GM21381 (cell line): Measurements from ENCODE around the gene HOXB2.
"Not testable (repeated sequence)": the region's sequence is repeated elsewhere in the genome, so short reads cannot be mapped to it uniquely, and the experiment has no call there.

Experiments
- ATAC-seq: cut with Tn5 transposase; IDR thresholded peaks from one replicate; pipeline ENCODE4 v1.9.1; 2021; ENCODE audit warnings: mild to moderate bottlenecking, moderate library complexity; ENCODE audit not compliant: unreplicated experiment

HOXB2 gene

DNA sequence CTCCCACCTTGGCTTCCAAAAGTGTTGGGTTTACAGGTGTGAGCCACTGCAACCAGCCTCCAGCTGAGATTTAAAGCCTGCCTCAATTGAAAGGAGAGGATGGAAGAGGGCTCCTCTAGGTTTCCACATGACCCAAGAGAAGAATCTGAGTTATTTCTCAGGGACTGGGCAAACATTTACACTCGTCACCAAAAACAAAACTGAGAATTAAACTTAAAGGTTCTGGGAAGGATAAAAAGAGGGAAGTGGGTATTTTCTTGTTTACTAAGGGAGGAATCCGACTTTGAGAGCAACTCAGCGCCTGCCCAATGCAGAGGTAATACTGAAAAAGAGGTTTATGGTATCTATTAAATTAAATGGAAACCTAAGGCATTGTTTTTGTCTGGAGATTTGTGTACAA is 27.4 kb downstream of the HOXB2 start:
- ATAC-seq, result no peak

DNA sequence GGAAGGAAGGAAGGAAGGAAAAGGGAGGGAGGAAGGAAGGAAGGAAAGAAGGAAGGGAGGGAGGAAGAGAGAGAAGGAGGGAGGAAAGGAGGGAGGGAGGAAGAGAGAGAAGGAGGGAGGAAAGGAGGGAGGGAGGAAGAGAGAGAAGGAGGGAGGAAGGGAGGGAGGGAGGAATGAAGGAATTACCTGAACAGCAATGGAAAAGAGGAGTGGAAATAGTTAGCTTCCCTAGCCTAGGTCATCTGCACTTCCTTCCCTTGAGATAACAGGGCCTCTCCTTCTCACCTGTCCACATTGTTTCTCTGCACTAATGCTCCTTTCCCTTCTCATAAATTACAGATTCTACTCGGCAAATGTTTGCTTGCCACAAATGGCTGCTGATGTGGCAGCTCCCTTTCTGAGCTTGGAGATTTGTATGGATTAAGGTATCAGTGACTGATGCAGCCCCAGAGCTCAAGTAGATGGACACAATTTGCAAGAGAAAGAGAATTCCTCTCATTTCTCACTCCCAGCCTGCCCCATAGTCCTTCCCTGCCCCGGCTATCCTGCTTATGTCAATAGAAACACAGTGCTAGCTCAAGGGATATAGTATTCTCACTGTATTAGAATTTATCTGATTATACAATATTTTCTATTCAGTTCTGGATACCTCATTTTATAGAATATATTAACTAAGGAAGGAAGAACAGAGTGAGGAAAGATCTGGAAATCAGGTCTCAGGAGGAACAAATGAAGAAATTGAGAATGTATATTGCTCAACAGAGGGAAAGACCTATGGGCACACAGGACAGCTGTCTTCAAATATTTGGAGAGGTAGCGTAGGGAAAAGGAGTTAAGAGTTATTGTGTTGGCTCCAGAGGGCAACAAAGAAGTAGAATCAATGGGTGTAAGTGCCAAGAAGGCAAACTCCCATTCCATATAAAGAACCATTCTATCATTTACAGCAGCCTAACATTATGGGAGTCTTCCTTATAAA is 28.7 kb downstream of the HOXB2 start:
- no peak for ATAC-seq

DNA sequence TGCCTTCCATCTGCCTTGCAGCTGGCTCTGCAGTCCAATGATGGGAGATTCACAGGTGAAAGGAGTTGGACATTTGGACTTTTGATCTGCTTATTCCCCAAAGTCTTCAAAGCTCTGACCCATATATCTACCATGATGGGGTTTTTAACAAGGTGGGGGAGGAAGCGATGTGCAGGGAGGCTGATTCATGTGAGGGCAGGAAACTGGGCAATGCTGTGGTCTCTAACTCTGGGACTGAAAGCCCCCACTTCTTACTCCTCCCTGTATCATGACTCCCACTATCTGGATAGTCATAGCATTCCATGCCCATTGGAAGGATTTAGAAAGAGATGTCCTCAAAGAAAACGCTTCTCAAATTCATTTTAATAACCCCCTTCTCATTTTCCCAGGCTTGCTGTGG is 30.4 kb downstream of the HOXB2 start:
- ATAC-seq, result no peak

DNA sequence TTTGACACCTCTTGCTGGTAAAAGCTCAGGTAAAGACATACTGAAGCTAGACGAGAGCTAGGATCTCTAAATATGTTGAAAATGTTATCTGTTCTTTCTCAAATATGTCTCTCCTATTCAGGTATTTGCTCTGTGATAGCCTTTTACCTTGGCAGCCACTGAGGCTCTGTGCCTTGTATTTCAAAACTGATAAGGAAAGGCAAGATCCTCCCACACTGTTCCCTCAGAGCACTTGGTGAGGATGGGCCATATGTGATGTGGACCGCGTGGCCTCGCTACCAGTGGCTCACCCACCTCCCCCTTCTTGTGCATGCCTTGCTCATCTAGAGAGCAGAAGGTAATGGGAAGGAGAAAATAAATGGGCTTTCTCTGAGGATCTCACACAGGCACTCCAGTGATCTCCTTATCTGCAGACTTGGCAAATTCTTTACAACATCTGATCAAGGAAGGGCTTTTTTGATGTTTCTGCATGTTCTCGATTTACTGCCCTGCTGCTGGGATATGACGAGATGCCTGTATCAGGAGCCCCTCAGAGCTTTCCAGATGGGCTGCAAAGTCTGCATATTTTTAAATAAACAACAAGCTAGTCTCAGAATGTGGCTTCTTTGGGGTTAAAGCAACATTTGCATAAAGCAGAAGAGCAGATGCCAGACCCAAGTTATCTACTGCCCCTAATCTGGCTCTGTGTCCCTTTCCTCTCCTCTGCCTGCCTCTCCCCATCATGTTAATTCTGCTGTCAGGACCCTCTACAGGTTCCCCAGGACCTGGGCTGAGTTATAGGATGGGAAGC is 31.0 kb downstream of the HOXB2 start:
- no peak for ATAC-seq

DNA sequence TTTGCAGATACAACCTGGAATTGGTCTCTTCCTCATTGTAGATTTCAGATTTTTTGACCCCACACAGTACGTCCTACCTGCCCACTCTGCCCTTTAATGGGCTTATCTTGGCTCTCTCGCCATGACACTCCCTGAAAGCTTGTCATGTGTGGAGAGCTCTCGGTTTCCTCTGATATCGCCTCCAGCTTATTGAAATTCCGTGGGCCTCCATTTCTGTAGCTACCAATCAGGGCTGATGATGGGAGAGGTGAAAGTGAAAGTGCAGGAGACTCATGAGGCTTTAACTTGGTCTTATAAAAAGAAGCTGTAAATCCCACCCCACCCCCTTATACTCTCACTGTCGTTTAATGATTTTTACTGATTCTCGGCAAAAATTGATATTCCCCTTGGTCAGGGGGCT is 31.8 kb downstream of the HOXB2 start:
- no peak for ATAC-seq

DNA sequence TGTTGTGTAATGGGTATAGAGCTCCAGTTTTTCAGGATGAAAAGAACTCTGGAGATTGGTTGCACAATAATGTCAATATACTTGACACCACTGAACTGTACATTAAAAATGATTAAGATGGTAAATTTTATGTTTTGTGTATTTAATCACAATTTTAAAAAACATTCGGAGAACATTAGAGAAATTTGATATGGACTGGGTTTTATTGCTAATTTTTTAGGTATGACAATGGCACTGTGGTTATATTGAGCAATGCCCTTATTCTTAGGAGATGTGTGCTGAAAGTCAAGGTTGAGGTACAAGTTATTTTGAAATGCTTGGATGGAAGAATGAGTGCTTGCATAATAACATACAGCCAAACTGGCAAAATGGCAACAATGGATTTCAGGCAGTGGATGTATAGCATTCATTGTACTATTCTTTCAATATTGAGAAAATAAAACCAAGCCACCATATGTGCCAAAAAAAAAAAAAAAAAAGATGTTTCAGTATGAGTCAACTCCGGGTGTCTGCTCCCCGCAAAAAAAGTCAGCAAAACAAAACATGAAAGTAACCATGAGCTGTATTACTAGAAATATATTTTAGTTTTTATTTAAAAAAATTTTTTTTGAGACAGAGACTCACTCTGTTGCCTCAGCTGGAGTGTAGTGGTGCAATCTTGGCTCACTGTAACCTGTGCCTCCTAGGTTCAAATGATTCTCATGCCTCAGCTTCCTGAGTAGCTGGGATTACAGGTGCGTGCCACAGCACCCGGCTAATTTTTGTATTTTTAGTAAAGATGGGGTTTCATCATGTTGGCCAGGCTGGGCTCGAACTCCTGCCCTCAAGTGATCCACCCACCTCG is 33.9 kb downstream of the HOXB2 start:
- peak; percentile 56 for ATAC-seq

DNA sequence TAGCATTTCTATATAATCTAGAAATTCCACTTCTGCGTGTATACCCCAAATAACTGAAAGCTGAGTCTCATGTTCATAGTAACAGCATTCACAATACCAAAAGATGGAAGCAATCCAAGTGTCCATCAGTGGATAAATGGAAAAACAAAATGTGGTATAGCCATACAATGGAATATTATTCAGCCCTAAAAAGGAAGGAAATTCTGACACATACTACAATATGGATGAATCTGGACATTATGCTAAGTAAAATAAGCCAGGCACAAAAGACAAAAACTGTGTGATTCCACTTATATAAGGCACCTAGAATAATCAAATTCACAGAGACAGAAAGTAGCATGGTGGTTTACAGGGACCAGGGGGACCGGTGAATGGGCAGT is 34.5 kb downstream of the HOXB2 start:
- no peak for ATAC-seq

DNA sequence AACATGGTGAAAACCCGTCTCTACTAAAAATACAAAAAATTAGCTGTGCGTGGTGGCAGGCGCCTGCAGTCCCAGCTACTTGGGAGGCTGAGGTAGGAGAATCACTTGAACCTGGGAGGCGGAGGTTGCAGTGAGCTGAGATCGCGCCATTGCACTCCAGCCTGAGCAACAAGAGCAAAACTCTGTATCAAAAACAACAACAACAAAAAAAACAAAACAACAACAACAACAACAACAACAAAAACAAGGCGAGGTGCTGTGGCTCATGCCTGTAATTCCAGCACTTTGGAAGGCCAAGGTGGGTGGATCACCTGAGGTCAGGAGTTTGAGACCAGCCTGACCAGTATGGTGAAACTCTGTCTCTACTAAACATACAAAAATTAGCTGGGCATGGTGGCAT is 35.2 kb downstream of the HOXB2 start:
- ATAC-seq, result not testable (repeated sequence)

DNA sequence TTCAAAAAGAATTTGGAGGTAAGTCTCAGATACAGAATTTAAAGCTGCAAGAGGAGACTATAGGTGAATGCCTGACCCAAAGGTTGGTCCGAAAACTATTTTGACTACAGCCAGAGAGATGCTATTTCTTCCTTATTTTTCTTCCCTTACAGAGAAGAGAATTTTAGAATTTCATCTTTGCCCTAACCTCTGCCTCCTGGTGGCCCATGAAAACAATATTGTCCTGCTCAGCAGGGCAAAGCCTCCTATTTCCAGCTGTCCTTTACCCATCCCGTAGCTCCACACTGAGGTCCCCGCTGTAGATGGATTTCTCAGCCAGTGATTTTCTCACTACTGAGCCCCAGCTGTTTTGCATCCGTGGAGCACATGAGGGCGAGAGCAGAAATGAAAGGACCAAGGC is 38.7 kb downstream of the HOXB2 start:
- no peak for ATAC-seq

DNA sequence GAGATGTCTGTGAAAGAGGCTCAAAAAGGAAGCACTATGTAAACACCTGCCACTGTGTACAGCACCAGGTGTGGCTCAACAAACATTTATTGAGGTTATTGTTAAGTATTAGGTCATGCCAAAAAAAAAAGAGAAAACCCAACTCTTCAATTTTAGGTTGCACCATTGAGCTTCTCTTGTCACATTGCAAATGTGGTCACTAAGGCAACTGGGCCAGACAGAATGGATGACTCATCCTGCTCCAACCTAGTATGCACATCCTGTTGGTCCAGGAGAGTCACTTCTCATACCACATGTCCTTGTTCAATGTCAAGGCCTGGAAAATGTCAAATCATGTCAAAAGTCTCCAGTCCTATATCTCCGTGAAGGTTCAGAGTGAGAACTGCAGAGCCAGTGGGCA is 39.1 kb downstream of the HOXB2 start:
- peak; percentile 74 for ATAC-seq

DNA sequence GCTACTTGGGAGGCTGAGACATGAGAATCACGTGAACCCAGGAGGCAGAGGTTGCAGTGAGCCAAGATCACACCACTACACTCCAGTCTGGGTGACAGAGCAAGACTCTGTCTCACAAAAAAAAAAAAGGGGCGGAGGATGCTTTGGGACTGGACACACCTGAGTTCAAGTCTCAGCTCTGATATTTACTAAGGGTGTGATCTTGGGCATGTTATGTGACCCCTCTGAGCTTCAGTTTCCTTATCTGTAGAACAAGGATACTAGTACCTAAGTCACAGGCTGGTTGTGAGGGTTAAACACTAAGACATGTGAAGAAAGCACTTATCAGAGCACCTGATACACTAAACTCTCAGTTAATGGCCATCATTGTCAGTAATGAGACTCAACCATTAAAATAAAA is 40.0 kb downstream of the HOXB2 start:
- ATAC-seq, result no peak

DNA sequence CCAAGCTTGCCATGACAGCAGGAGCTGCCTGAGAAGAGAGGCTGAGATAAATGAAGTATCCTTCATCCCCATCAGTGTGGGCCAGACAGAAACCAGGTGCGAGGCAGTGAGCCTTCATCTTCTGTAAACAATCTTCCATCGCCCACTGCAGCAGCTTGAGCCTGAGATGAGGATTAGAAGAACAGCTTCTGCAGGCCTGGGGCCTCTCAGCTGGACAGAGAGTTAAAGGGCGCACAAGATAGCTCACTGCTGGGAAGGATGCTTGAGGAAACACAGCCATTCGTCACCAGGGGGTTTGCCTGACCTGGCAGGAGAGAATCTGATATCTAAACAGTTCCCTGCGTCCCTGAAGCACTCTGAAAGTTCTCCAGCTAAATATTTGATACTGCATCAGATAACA is 41.2 kb downstream of the HOXB2 start:
- no peak for ATAC-seq

DNA sequence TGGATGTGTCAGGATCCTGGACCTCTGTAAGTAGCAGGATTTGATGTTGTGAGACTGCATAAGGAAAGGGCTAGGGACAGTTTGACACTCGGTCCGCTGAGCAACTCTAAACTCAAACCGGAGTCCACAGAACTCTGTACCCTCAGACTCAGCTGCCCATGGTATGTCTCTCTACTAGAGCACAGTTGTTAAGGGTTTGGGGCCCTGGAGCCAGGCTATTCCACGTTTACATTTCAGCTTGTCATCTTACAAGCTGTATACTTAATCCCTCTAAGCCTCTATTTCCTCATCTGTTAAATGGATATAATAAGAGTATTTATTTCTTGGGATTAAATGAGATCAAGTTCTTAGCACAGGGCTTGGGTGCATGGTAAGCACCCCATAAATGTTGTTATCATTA is 42.0 kb downstream of the HOXB2 start:
- ATAC-seq, result no peak

DNA sequence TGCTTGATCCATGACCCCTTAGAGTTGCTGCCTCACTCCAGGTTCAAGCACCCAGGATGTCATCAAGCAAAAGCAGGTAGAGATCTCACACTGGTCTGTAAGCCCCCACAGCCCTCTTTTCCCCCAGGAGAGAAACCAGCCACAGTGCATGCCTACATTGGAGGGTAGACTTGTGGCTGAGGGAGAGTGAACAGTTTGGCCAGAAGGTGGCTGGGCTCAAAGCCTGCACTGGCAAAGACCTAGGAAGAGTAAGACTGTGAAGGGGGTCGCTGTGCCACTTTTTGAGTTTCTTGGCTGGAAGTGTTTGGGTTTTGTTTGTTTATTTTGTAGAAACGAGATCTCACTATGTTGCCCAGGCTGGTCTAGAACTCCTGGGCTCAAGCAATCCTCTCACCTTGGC is 42.6 kb downstream of the HOXB2 start:
- no peak for ATAC-seq

DNA sequence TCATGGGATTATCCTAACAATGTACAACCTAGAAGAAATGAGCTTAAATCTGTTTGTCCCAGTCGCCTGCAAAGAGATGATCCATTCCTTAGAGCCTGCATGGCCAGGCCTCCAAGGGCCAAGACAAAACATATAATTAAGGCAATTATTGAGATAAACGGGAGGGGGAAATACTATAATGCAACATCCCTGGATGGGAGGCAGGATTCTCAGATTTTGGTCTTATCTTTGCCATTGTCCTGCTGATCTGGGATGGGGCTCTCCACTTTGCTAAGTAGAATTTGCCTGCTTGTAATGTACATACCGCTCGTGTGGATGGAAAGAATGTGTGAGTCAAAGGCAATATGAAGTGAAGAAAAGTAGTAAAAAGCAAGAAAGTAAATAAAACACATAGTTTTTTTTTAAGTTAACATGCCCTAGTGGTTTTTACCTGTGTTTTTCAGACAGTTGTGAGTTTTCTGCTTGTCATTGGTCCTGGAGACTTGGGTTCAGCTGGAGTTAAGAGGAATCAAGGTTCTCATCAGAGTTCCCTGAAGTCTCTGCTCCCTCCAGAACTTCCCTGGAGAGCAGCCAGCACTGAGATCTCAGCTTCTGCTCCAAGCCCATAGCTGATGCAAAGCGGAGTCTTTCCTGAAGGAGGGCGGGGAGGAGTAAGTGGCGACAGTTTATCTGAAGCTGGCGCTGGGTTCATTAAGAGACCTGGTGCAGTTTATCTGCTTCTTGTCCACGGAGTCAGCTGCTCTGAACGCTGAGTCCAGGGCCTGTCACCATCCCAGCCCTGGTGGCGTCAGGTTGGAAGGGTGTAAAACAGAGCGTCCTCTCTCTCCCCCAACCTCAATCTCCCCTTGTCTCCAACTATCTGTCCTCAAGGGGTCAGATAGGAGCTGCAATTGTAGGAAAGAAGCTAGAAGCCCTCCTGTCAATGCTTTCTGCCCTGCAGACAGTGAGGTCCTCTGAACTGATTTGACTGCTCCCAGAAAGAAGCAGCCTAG is 44.2 kb downstream of the HOXB2 start:
- no peak for ATAC-seq

DNA sequence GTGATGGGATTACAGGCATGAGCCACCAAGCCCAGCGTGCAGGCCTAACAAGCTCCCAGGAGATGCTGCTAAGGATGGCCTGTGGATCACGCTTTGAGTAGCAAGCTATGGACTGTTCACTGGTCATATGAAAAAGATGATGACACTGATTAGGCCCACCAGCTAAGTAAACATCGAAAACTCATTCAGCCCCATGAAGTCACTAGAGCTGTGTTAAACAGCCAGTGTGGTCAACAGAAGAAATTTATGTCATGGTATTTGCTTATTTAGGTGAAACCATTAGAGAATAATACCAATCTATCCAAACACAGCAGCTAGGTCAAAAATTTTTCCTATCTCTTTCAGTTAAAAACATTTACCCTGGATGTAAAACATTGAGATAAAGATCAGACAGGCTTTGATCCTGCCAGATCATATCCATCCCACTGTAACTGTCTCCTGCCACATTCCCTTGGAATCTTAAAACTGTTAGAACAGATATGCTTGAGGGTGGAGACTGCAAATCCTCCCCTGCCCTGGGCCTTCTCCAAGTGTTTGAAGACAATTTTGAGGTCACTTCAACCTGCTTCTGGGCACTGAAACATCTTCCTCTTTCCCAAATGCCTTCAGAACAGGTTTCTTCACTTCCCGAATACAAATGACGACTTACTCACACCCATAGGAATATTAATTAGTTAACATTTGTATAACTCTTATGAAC is 45.0 kb downstream of the HOXB2 start:
- no peak for ATAC-seq

DNA sequence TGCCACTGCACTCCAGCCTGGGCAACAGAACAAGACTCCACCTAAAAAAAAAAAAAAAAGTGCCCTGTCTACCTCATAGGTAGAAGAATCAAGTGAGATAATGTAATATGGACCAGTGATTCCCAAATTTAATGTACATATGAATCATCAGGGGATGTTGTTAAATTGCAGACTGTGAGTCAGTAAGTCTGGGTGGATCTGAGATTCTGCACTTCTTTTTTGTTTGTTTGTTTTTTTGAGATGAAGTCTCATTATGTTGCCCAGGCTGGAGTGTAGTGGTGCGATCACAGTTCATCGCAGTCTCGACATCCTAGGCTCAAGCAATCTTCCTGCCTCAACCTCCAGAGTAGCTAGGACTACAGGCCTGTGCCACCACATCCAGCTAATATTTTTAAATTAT is 45.7 kb downstream of the HOXB2 start:
- no peak for ATAC-seq

DNA sequence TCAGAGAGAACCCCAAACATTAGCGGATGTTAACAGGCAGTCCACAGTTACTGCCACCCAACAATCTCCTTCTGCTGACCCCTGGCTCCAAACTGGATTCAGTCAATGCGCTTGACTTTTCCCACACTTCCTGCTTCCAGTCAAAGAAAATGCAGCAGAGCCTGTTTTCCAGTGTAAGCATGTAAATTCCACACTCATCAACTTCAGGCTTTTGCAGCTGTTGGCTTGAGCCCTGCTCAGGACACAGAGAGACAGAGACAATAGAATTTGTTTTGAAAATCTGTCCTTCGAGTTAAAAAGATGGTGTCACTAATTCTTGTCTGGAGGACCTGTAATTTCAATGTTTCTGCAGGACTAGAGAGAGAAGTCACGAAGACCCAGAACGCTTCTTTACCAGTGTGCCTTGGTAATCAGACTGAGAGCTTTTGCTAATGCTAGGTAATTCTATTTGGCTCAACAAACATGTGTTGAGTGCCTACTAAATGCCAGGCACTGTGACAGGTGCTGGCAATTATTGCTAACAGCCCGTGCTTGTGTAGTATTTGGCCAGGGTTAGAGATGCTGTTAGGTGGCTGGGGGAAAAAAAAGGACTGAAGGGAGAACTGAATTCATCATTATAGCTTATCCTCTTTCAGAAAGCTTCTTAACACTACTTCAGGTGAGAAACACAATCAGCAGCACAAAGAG is 46.6 kb downstream of the HOXB2 start:
- ATAC-seq, result no peak

DNA sequence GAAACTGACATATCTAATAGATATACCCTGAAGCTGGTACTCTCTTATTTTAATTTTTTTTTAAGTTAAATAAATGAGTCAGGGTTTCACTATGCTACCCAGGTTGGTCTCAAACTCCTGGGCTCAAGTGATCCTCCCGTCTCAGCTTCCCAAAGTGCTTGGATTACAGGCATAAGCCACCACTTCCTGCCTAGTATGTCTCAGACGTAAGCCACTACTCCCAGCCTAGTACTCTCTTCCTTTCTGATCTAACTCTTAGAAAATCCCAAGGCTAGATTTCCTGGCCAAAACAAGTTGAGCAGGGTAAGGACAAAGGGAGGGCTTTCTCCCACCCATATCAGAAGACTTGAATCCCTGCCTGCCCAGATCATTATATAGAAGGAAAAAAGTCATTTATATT is 47.8 kb downstream of the HOXB2 start:
- ATAC-seq, result no peak
